Rectal smooth muscle tissue (tissue), 1 donor: Measurements from ENCODE around the gene OS9.
A peak's percentile ranks its signal among the peaks of the same experiment; 100 is the strongest.

Source experiments
- H3K27ac ChIP-seq: one replicate; pipeline ENCODE4 v1.7.0; 2013; ENCODE audit warnings: low read depth, low read length, inconsistent platforms
- H3K27me3 ChIP-seq: one replicate; pipeline ENCODE4 v1.7.0; 2013; ENCODE audit warnings: low read length; ENCODE audit not compliant: control insufficient read depth, insufficient read depth
- H3K36me3 ChIP-seq: one replicate; pipeline ENCODE4 v1.7.0; 2013; ENCODE audit warnings: low read length; ENCODE audit not compliant: control insufficient read depth, insufficient read depth
- H3K4me1 ChIP-seq: one replicate; pipeline ENCODE4 v1.7.0; 2013; ENCODE audit warnings: low read length; ENCODE audit not compliant: control insufficient read depth, insufficient read depth
- H3K4me3 ChIP-seq: one replicate; pipeline ENCODE4 v1.7.0; 2013; ENCODE audit warnings: low read length
- H3K9ac ChIP-seq: one replicate; pipeline ENCODE4 v1.7.0; 2013; ENCODE audit warnings: low read length

Gene OS9

DNA sequence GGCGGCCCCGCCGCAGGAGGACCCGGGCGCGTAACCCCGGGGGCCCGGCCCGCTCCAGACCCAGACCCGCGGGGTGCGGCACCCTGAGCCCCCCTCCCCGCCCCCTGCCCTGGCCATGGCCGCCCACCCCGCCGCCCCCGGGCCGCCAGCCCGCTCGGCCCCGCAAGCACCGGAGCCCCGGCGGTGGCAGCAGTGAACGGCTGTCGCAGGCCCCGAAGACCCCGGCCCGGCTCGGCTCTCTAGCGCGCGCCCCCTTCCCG lies 61.2 kb downstream of the OS9 start:
- Histone ChIP-seq H3K27ac (no peak overlapping the region), H3K4me3 (peak overlapping the region; percentile 48), H3K36me3 (peaks cover 10% of the 10 kb centered on the region), H3K9ac (no peak overlapping the region), H3K27me3 (no peaks in the 10 kb centered on the region), H3K4me1 (peaks cover 15% of the 10 kb centered on the region)

DNA sequence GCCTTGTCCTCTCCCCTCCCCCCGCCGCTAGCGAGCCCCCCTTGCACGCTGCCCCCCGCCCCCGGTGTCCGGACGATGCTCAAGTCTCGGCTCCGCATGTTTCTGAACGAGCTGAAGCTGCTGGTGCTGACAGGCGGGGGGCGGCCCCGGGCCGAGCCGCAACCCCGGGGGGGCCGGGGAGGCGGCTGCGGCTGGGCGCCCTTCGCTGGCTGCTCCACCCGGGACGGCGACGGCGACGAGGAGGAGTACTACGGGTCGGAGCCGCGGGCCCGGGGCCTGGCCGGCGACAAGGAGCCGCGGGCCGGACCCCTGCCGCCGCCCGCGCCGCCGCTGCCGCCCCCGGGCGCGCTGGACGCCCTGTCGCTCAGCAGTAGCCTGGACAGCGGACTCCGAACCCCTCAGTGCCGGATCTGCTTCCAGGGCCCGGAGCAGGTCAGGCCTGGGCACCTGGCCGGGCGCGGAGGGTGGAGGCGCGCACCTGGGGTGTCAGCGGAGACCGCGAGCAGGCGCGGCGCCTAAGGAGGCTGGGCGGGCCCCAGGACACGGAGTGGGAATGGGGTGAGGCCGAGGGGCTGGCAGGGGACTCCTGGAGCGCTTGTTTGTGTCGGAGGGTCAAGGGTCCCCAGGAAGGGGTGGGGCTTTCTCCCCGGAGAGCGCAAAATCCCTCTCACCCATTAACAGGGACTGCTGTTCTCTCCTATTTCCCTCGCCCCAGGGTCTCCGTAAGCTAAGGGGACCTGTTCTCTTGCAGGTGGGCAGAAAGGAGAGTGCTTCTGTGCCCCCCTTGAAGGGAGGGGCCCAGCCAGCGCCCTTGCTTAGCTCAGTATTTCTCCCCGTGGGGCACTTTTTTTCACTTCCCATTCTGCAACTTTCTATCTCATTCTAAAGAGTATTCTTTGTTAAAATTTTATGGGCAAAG lies 61.8 kb downstream of the OS9 start:
- Histone ChIP-seq H3K4me3 (peak overlapping the region; percentile 63), H3K27me3 (no peaks in the 10 kb centered on the region), H3K36me3 (peaks cover 6% of the 10 kb centered on the region), H3K4me1 (peaks cover 15% of the 10 kb centered on the region), H3K9ac (no peak overlapping the region), H3K27ac (no peak overlapping the region)

DNA sequence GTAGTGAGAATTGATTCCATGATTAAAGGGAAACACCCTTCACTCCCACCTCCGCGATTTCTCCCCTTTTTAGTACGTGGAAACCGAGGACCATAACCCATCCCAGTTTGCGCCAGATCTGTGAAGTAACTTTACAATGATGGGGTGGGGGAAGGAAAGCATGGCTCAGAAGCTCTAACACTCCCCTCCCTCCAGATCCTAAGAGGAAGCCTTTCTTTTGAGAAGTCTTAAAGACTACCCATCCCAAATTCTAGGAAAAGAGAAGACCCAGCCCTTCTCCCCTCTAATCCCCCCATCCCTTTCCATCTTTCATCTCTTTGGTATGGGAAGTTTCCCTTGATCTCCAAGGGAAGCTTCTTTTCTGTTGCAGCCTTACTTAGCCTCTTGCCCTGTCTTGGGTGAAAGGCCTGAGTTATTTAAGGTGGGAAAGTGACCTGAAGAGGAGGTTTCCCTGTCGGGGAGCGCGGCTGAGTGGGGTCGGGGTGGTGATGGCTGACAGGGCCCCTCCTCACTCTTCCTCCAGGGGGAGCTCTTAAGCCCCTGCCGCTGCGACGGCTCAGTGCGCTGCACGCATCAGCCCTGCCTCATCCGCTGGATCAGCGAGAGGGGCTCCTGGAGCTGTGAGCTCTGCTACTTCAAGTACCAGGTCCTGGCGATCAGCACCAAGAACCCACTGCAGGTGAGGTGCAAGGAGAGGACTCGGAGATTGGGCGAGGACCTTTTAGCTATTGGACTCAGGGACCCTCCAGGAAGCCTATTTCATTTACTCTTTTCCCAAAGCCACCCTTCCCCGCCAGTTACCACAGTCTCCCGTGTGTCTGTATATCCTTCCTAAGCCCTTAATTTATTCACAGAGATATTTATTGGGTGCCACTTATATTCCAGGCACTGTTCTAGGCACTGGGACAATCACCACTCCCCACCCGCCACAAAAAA lies 62.7 kb downstream of the OS9 start:
- Histone ChIP-seq H3K27ac (no peak overlapping the region), H3K4me1 (peaks cover 8% of the 10 kb centered on the region), H3K4me3 (no peak overlapping the region), H3K9ac (no peak overlapping the region), H3K27me3 (no peaks in the 10 kb centered on the region), H3K36me3 (peaks cover 6% of the 10 kb centered on the region)

DNA sequence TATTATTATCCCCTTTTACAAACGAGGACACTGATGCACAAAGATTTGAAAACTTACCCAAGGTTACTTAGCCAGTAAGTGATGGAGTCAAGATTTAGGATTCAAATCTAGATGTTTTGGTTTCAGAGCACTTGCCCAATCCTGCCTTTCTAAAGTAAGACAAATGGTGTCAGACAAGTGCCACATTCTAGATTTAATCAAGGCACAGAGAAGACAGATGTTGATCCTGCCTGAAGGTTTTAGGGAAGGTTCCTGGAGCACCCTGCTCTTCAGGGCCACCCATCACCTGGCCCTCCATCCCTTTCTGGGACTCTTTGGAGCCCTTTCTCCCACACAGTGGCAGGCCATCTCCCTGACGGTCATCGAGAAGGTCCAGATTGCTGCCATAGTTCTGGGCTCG lies 63.8 kb downstream of the OS9 start:
- Histone ChIP-seq H3K4me1 (peaks cover 5% of the 10 kb centered on the region), H3K9ac (no peak overlapping the region), H3K36me3 (peaks cover 6% of the 10 kb centered on the region)

DNA sequence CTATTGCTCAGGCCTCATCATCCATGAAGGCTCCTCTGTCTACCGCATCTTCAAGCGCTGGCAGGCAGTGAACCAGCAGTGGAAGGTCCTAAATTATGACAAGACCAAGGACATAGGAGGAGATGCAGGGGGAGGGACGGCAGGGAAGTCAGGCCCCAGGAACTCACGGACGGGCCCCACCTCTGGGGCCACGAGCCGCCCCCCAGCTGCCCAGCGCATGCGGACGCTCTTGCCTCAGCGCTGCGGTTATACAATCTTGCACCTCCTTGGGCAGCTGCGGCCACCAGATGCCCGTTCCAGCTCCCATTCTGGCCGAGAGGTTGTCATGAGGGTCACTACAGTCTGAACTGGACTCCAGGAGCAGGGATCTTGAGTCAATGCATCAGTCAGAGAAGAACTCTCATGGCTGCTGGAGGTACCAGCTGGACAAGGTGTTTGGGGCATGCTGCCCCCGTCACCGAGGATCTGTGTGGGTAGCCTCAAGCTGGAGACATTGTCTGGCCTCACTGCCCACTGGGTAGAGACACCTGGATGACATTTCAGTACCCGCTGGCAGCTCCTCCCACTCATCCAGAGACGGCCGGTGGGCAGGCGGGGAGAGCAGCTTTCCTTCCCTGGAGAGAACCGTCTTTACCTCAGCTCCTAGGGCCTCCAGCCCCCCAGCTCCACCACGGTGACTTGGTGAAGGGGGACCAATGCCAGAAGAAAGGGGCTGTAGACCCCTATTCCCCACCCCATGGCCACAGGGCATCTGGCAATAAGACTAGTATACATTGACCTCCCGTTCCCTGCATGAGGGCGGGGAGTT lies 64.8 kb downstream of the OS9 start:
- peaks cover 4% of the 10 kb centered on the region for H3K4me1 ChIP-seq
- H3K27me3 ChIP-seq = peaks cover 1% of the 10 kb centered on the region
- no peak overlapping the region for H3K9ac ChIP-seq

More for the DNA sequence above, 63.8 kb downstream of the OS9 start:
- Histone ChIP-seq H3K4me3 (no peak overlapping the region), H3K27ac (no peak overlapping the region), H3K27me3 (no peaks in the 10 kb centered on the region)

DNA sequence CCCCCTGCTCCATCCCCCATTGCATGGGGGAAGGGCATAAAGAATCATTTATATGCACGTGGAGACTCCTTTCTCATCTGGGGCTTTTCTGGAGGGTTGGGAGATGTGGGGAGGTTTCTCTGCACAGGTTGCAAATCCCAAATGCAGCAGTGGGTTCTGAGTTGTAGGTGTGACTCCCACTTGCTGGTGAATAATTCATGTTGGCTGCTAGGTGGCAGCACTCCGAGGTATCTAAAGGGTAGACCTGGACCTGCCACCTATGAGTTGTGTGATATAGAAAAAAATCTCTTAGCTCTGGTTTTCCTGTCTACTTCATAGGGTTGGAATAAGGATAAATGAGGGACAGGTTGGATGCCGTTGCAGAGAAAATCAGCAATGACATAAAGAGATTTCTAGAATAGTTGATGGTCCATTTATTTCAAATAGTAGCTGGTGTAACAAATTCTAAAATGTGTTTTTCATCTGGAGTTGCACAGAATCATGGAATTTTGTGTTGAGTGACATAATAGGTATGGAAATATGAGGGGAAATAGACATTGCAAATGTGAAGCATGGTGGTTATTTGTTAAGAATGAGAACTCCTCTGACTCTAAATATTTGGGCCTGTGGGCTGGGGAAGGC lies 65.5 kb downstream of the OS9 start:
- H3K36me3 ChIP-seq = peaks cover 6% of the 10 kb centered on the region
- H3K4me3 ChIP-seq = no peak overlapping the region
- no peak overlapping the region for H3K9ac ChIP-seq
- H3K27me3 ChIP-seq = peaks cover 8% of the 10 kb centered on the region
- no peak overlapping the region for H3K27ac ChIP-seq
- H3K4me1 ChIP-seq = peaks cover 1% of the 10 kb centered on the region

More for the DNA sequence above, 64.8 kb downstream of the OS9 start:
- no peak overlapping the region for H3K27ac ChIP-seq
- peaks cover 6% of the 10 kb centered on the region for H3K36me3 ChIP-seq
- no peak overlapping the region for H3K4me3 ChIP-seq

DNA sequence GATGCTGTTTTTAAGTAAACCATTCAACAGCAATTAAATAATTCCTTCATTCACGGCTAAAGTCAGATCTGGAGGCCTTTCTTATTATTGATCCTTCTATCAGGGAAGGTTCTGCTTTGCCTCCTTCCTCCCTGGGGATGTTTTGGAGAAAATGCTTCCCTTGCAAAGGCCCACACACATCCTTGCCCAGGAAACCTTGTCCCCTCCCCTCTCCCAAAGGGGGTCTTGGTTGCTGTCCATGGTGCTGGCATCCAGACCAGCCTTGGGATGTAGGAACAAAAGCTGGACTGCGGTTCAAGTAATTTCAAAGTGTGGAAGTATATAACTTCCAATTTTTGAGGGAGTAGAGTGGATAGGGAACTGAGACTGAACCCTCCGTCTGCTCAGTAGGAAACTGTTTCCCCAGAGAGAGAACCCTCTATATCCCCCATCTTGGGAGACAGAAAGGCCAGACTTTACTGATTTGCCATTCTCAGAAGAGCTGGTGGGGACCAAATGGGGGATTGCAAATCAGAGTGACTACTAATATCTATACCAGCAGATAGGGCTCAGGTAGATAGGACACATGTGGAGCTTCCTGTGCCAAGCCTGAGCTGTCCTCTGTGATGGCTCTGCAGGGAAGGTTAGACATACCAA lies 66.5 kb downstream of the OS9 start:
- Histone ChIP-seq H3K4me1 (peaks cover under 1% of the 10 kb centered on the region), H3K36me3 (peaks cover 6% of the 10 kb centered on the region), H3K9ac (no peak overlapping the region), H3K4me3 (no peak overlapping the region), H3K27me3 (peaks cover 17% of the 10 kb centered on the region), H3K27ac (no peak overlapping the region)

DNA sequence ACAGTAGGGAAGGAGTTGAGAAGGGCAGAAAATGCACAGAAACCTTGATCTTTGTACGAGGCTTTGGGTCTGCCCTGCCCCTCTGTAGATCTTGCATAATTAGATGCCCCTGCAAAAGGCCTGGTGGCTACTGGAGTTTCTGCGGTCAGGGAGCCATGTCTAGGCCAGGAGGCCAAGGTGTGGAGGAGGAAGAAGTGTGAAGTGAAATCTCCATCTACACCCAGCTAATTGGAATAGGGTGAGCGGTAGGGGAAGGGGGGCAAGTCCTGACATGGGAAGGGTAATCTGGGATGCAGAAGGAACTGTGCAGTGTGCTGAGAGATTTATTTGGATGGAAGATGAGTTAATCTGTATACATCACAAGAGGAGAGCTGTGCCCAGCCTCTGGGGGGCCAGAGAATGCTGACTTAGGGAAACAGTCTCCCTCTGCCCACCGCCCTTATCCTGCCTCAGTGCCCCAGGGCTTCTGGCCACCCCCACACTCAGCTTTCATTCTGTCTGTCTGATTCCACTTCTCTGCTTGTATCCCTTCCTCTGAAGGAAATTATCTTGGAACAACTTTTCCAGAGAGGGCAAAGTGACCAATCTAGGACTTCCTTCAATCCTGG lies 67.6 kb downstream of the OS9 start:
- no peak overlapping the region for H3K4me3 ChIP-seq
- no peak overlapping the region for H3K9ac ChIP-seq
- no peak overlapping the region for H3K27ac ChIP-seq
- H3K36me3 ChIP-seq = peaks cover 6% of the 10 kb centered on the region
- peaks cover 4% of the 10 kb centered on the region for H3K4me1 ChIP-seq
- H3K27me3 ChIP-seq = peaks cover 24% of the 10 kb centered on the region

DNA sequence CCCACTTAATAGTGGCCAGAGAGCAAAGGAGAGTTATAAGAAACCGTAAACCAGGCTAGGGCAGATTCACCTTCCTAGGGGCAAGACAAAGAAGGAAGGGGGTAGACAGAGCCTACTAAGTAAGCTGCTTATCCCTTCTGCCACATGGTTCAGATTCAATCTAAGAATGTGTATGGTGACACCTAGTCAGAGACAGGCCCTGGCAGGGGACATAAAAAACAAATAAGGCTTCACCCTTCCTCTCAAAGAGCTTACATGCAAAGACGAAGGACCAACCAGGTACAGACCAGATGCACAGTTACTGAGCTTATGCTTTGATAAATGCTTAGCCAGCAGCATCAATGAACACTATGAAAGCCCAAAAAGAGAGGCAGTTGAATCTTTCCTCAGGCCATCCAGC lies 68.5 kb downstream of the OS9 start:
- Histone ChIP-seq H3K27ac (no peak overlapping the region), H3K36me3 (peaks cover 6% of the 10 kb centered on the region), H3K9ac (no peak overlapping the region), H3K27me3 (peaks cover 27% of the 10 kb centered on the region), H3K4me3 (no peak overlapping the region), H3K4me1 (peaks cover 9% of the 10 kb centered on the region)

DNA sequence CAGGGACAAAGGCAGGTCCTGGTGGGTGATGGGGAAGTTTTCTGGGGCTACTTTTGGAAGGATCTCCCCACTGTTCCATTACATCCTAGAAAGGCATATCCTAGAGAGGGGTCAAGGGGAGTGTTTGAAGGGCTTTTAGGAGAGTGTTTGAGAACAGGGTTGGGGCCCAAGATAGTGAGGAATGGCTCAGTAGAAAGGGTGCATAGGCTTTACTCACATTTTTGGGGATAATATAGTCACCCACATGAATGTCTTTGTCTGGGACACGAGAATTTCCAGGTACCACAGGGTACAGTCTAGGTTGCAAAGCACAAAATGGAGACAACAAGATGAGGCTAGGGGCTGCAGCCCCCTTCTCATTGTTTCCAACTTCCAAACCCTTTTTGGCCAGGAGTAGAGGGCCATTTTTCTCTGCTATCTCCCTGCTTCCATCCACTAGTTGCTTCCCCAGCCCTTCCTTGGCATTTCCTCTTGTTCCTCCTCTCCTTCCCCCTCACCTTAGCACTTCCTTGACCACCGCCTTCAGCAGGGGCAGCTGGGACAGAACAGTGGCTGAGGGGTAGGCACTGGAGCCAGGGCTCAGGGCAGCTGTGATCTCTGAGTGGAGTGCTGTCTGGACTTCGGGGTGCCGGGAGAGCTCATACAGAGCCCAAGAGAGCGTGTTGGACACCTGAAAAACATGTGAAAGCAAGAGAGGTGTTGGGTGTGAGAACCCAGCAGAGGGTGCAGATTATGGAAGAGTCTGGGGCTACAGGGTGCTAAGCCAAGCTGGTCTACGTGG lies 70.1 kb downstream of the OS9 start:
- H3K4me3 ChIP-seq = peak overlapping the region; percentile 65
- H3K27me3 ChIP-seq = peaks cover 27% of the 10 kb centered on the region
- H3K27ac ChIP-seq = no peak overlapping the region
- H3K9ac ChIP-seq = no peak overlapping the region
- H3K4me1 ChIP-seq = peaks cover 9% of the 10 kb centered on the region
- peaks cover 2% of the 10 kb centered on the region for H3K36me3 ChIP-seq

DNA sequence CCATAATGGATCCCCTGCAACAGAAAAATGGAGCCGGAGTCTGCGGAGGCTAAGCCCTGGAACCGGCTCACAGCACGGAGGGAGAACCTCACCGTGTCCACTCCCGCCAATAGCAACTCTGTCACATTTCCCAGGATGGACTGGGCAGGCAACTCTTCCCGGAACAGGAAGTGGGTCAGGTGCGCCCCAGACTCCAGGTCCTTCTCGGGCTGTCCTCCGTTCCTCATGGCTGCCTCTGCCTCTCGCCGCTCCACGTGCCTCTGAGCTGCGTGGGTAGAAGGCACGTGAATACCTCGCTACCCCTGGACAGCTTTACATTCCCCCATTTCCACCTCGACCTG lies 70.7 kb downstream of the OS9 start:
- Histone ChIP-seq H3K36me3 (peaks cover 6% of the 10 kb centered on the region), H3K27ac (no peak overlapping the region), H3K4me3 (peak overlapping the region; percentile 65), H3K27me3 (peaks cover 27% of the 10 kb centered on the region), H3K4me1 (peaks cover 9% of the 10 kb centered on the region), H3K9ac (no peak overlapping the region)
